Panc1 (cell line): ENCODE data around the gene BTBD9.

Source experiments
- CTCF ChIP-seq: fragments of 450-650 bp; IDR thresholded peaks from 2 replicates; pipeline ENCODE4 v1.5.1; 2017; ENCODE audit warnings: mild to moderate bottlenecking
- POLR2AphosphoS5 ChIP-seq: IDR thresholded peaks from 2 replicates; pipeline ENCODE4 v1.6.1; 2012; ENCODE audit warnings: mild to moderate bottlenecking, low read depth, low read length, moderate library complexity
- REST ChIP-seq, 2 experiments: IDR thresholded peaks; 2 replicates each; pipeline ENCODE4 v1.6.1; 2011 to 2012; ENCODE audit warnings: low read depth in 2 of 2, control low read depth in 1 of 2, low read length in 1 of 2, mild to moderate bottlenecking in 1 of 2, moderate library complexity in 1 of 2; ENCODE audit not compliant: insufficient read depth in 1 of 2
- SIN3A ChIP-seq: IDR thresholded peaks from 2 replicates; pipeline ENCODE4 v1.6.1; 2012; ENCODE audit warnings: low read depth, mild to moderate bottlenecking, low read length, moderate library complexity, borderline replicate concordance; ENCODE audit not compliant: insufficient read depth
- TCF7L2 ChIP-seq: IDR thresholded peaks from 2 replicates; pipeline ENCODE4 v1.6.1; 2011; ENCODE audit warnings: mild to moderate bottlenecking, low read depth, low read length, inconsistent platforms

- no peak for TF ChIP-seq CTCF
- TF ChIP-seq SIN3A, result no peak
- no peak for TF ChIP-seq POLR2AphosphoS5
- no peak for TF ChIP-seq REST (IDR thresholded peaks at IDR 0.05; ENCODE audit: insufficient read depth in 1 of 2, low read depth in 2 of 2, low read length in 1 of 2)
- TF ChIP-seq TCF7L2, result no peak
Observed at GRCh38 chr6:38220069-38220723, 419.5 kb downstream of the BTBD9 start.
